HL-60 (cell line): ENCODE data around the gene PIGV.

Source experiments
- CTCF ChIP-seq: IDR thresholded peaks from one replicate; pipeline ENCODE4 v1.5.1; 2011; ENCODE audit warnings: low read length, control low read depth, inconsistent platforms; ENCODE audit not compliant: insufficient read depth
- POLR2AphosphoS5 ChIP-seq: IDR thresholded peaks from 2 replicates; pipeline ENCODE4 v1.6.1; 2012; ENCODE audit warnings: low read depth
- REST ChIP-seq: IDR thresholded peaks from 2 replicates; pipeline ENCODE4 v1.6.1; 2012; ENCODE audit warnings: low read depth; ENCODE audit not compliant: insufficient replicate concordance
- SPI1 ChIP-seq: IDR thresholded peaks from 2 replicates; pipeline ENCODE4 v1.6.1; 2012; ENCODE audit warnings: low read depth, mild to moderate bottlenecking, borderline replicate concordance

GRCh38 chr1:26789931-26790330, 2.2 kb downstream of the PIGV start:
- no peak for TF ChIP-seq CTCF
- TF ChIP-seq POLR2AphosphoS5, result no peak
- TF ChIP-seq SPI1, result no peak
- TF ChIP-seq REST, result no peak
